ENCODE data around the gene OR10H4. TPM values are rescaled to one million over a fixed set of nuclear protein-coding genes. Genes with fewer than 3 reads are reported as not detected.
"Not testable (repeated sequence)": the region's sequence is repeated elsewhere in the genome, so short reads cannot be mapped to it uniquely, and the experiment has no call there.

The OR10H4 gene
- total RNA-seq, 1 donor from 2014 or later, result not detected

- H3K9me3 Mint-ChIP-seq, result no peaks in the 10 kb centered on the region
- peaks cover 4% of the 10 kb centered on the region for H3K9me3 ChIP-seq (ENCODE audit: low read depth)
- DNase-seq (ENCODE audit: low spot score), result no peak
Observed at GRCh38 chr19:15976836-15977689, 28.3 kb downstream of the OR10H4 start.

GRCh38 chr19:15977690-15978089 is 28.9 kb downstream of the OR10H4 start:
- DNase-seq (ENCODE audit: low spot score), result no peak
- no peak overlapping the region for H3K9ac ChIP-seq
- no peaks in the 10 kb centered on the region for H3K79me2 ChIP-seq (ENCODE audit: low read depth)
- H3K27ac ChIP-seq, result no peak overlapping the region
- Mint-ChIP-seq H3K4me1 (no peaks in the 10 kb centered on the region), H3K4me3 (no peak overlapping the region), H3K9me3 (peaks cover 2% of the 10 kb centered on the region), H3K27me3 (ENCODE audit: insufficient read depth, low read depth) (peaks cover 7% of the 10 kb centered on the region), H3K36me3 (no peaks in the 10 kb centered on the region), H3K27ac (no peak overlapping the region)
- no peak overlapping the region for H3K4me3 ChIP-seq
- H4K20me1 ChIP-seq (ENCODE audit: low read depth), result no peaks in the 10 kb centered on the region
- H3K27me3 ChIP-seq, result no peaks in the 10 kb centered on the region
- H3K4me1 ChIP-seq, result no peaks in the 10 kb centered on the region
- H3K9me3 ChIP-seq (ENCODE audit: low read depth), result peaks cover 9% of the 10 kb centered on the region
- no peak overlapping the region for H3K4me2 ChIP-seq
- no peak overlapping the region for H2AFZ ChIP-seq (replicated peaks)
- TF ChIP-seq EZH2 (IDR thresholded peaks at IDR 0.05) (no peak), EZH2phosphoT487 (IDR thresholded peaks at IDR 0.05) (no peak), CTCF (IDR thresholded peaks at IDR 0.05) (no peak)
- no peaks in the 10 kb centered on the region for H3K36me3 ChIP-seq
- H3F3A ChIP-seq (ENCODE audit: low read depth), result no peaks in the 10 kb centered on the region

More at GRCh38 chr19:15976836-15977689, 28.3 kb downstream of the OR10H4 start:
- no peak overlapping the region for H3K27ac Mint-ChIP-seq
- H3K9ac ChIP-seq, result no peak overlapping the region
- no peak overlapping the region for H2AFZ ChIP-seq (replicated peaks)
- no peaks in the 10 kb centered on the region for H3K4me1 ChIP-seq
- no peaks in the 10 kb centered on the region for H3K36me3 Mint-ChIP-seq
- peaks cover 7% of the 10 kb centered on the region for H3K27me3 Mint-ChIP-seq (ENCODE audit: insufficient read depth, low read depth)
- H4K20me1 ChIP-seq (ENCODE audit: low read depth), result no peaks in the 10 kb centered on the region
- H3K27me3 ChIP-seq, result no peaks in the 10 kb centered on the region
- H3K4me1 Mint-ChIP-seq, result no peaks in the 10 kb centered on the region
- no peak overlapping the region for H3K27ac ChIP-seq
- TF ChIP-seq CTCF (IDR thresholded peaks at IDR 0.05), result no peak
- H3K4me3 ChIP-seq, result no peak overlapping the region
- no peaks in the 10 kb centered on the region for H3K36me3 ChIP-seq
- no peaks in the 10 kb centered on the region for H3K79me2 ChIP-seq (ENCODE audit: low read depth)
- no peak overlapping the region for H3K4me3 Mint-ChIP-seq
- no peaks in the 10 kb centered on the region for H3F3A ChIP-seq (ENCODE audit: low read depth)
- H3K4me2 ChIP-seq, result no peak overlapping the region

- Histone ChIP-seq H3K4me3 (no peak overlapping the region), H3K4me1 (no peaks in the 10 kb centered on the region), H3K27me3 (no peaks in the 10 kb centered on the region), H3K79me2 (ENCODE audit: low read depth) (no peaks in the 10 kb centered on the region), H3K9ac (no peak overlapping the region), H3K36me3 (no peaks in the 10 kb centered on the region), H3K4me2 (no peak overlapping the region), H3K27ac (no peak overlapping the region), H3K9me3 (ENCODE audit: low read depth) (peaks cover 19% of the 10 kb centered on the region), H3F3A (ENCODE audit: low read depth) (no peaks in the 10 kb centered on the region), H2AFZ (replicated peaks) (no peak overlapping the region), H4K20me1 (ENCODE audit: low read depth) (no peaks in the 10 kb centered on the region)
- Mint-ChIP-seq H3K4me1 (no peaks in the 10 kb centered on the region), H3K27me3 (ENCODE audit: insufficient read depth, low read depth) (peaks cover 5% of the 10 kb centered on the region), H3K36me3 (no peaks in the 10 kb centered on the region), H3K9me3 (peaks cover 6% of the 10 kb centered on the region), H3K27ac (no peak overlapping the region), H3K4me3 (no peak overlapping the region)
- DNase-seq (ENCODE audit: low spot score), result no peak
- TF ChIP-seq EZH2phosphoT487 (IDR thresholded peaks at IDR 0.05), result no peak
Observed at GRCh38 chr19:15979293-15979692, 30.5 kb downstream of the OR10H4 start.

- H3K4me1 Mint-ChIP-seq; H3K27ac ChIP-seq; H3K4me1 ChIP-seq; H3K36me3 Mint-ChIP-seq; H3K9me3 Mint-ChIP-seq; H3K27me3 Mint-ChIP-seq (ENCODE audit: insufficient read depth, low read depth); H4K20me1 ChIP-seq (ENCODE audit: low read depth); H3K4me3 ChIP-seq; DNase-seq (ENCODE audit: low spot score); H3K4me2 ChIP-seq; H3K9ac ChIP-seq; H3K27ac Mint-ChIP-seq; H2AFZ ChIP-seq (replicated peaks); H3F3A ChIP-seq (ENCODE audit: low read depth); H3K79me2 ChIP-seq (ENCODE audit: low read depth); H3K27me3 ChIP-seq; H3K4me3 Mint-ChIP-seq; H3K36me3 ChIP-seq: not testable (repeated sequence)
- H3K9me3 ChIP-seq (ENCODE audit: low read depth), result peaks cover 23% of the 10 kb centered on the region
Observed at GRCh38 chr19:15985831-15986230, 37.0 kb downstream of the OR10H4 start.

All from neural progenitor cell (in vitro differentiated cells).